Fibroblast of skin of right biceps (primary cell): ENCODE results near the gene NPHP1.
A peak's percentile ranks its signal among the peaks of the same experiment; 100 is the strongest.
"Not testable (repeated sequence)": the region's sequence is repeated elsewhere in the genome, so short reads cannot be mapped to it uniquely, and the experiment has no call there.

Experiments used
- DNase-seq: peaks from one replicate; pipeline ENCODE4 v3.0.0-alpha.2; 2013

NPHP1 gene

DNA sequence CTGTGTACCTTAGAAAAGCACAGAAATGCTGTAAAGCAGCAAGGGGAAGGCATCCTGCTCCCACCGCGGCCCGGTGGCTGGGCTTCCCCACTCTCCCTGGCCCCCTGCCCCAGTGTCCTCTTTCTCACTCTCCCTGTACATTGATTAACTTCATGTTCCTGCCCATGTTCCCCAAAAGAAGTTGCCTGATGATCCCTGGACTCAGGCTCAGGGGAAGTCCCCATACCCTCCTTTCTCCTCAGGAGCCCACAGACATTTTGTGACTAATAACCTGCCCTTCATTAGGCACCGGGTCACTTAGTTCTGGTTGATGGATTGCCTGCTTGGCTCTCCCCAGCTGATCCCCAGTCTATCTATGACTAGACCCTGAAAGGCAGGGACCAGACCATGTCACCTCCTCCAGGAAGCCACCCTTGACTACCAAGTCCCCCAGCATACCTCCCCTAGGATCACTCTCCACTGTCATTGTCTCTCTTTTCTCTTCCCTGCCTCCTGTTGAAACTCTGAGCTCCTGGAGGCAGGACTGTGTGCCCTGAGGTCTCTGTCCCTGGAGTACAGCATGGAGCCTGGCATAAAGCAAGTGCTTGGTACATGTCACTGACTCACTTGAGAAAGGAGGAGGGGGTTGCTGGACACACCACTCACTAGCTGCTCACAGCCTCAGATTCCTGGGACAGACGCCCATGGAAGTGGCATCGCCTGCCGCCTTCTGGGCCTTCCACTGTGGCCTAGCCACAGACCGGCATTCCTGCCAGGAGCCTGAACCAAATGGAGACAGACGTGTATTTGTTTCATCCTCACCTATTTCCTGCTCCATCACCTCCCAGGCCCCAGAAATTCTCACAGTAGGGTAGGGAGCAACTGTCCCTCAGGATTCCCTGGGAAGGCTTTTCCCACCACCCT is 102.7 kb downstream of the NPHP1 start:
- DNase-seq = peak; percentile 53

DNA sequence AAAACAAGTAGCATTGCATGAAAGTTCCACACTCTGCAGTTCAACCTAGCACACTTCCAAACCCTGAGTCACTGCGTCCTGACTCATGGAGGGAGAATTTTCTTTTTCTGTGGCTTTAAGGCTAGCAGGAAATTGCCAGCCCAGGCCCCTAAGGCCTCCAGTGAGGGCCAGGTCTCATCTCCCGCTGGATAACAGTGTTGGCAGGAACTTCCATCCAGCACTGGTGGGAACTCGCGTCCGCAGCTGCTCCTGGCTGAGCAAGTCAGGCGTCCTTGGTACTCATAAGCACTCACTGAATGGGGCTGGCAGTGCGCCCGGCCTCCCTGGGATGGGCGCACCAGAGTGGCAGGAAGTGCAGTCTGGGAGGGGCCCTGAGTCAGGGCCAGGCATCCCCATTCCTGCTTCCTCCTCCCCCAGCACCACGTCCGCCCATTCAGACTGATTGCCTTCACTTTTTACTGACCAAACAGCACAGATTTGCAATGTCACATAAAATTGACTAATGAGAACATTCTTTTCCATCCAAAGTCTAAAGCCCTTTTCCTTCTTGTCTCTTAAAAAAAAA is 103.5 kb downstream of the NPHP1 start:
- DNase-seq = peak; percentile 100

DNA sequence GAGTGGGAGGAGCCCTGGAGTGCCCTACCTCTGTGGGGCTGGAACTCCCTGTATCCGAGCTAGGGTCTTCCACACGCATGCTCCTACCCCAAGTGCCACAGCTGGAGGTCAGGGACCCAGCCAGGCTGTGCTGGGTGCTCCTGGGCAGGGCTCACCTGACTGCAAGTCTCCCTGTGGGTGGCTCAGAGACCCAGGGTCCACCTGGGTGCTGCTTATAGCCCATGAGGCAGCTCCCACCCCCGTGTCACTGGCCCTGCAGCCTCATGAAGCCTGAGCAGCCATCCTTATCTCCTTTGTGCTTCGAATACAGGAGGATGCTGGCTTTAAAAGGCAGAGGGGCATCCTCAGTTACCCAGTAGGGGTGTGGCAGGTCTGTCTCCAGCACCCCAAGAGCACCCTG is 103.9 kb downstream of the NPHP1 start:
- DNase-seq = not testable (repeated sequence)

DNA sequence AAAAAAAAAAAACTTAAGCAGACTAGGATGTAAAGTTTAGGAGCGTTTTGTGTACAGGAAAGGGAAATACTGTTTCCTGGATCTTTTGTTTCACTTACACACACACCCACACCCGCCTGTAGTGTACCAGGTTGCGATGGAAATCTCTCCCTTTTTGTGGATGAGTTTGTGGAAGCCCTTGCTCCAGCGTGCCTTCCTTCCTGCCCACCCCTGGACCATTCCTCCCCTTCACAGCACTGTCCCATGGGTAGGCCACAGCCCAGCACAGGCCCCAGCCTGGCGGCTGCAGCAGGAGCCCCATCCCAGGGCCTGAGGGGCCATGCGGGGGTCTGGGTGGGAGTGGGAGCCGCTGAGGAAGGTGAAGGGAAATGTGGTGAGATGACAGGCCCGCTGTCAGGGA is 104.3 kb downstream of the NPHP1 start:
- no peak for DNase-seq

DNA sequence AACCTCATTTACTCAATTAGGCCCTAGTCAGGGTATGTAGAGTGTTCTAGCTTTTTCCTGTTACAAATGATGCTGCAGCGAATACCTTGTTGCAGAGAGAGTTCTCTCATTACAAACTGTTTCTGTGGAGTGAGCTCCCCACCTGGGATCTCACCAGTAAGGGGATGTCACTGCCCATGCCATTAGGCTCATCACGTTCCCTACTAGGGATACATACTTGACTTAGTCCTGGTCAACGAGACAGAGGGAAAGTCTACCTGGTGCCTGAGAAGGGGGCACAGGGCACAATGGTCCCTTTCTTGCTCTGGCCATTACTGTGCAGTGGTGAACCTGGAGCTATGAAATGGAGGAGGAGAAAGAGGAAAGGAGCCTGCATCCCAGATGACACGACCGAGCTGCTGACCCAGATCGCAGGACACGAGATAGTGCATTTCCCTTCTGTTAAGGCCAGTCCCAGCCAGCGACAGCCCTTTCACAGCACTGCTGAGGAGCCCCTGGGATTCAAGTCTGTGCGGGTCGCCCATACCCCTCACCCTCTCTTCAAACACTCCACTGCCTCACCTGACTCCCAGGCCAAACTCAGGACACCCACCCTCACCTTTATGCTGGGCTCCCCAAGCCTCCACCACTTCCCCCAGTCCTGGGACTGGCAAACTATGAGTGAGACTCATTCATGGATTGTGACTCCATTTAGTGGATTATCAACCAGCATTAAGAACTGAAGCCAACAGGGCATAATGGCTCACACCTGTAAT is 105.2 kb downstream of the NPHP1 start:
- no peak for DNase-seq

DNA sequence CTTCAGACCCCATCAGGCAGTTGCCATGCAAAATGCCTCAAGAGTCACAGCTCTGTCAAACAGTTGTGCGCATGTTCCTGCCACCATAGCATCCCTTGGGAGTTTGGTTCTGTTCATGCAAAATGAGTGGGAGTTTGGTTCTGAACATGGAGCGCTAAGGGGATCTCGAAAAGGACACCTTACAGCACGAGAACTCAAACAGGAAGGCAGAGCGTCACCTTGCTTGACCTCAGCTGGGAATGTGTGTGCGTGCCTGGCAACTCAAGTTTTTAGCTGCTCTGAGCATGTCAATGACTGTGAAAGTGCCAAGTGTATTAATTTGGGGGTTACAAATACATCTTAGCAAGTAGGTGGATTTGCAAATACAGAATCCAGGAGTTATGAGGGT is 105.8 kb downstream of the NPHP1 start:
- no peak for DNase-seq

DNA sequence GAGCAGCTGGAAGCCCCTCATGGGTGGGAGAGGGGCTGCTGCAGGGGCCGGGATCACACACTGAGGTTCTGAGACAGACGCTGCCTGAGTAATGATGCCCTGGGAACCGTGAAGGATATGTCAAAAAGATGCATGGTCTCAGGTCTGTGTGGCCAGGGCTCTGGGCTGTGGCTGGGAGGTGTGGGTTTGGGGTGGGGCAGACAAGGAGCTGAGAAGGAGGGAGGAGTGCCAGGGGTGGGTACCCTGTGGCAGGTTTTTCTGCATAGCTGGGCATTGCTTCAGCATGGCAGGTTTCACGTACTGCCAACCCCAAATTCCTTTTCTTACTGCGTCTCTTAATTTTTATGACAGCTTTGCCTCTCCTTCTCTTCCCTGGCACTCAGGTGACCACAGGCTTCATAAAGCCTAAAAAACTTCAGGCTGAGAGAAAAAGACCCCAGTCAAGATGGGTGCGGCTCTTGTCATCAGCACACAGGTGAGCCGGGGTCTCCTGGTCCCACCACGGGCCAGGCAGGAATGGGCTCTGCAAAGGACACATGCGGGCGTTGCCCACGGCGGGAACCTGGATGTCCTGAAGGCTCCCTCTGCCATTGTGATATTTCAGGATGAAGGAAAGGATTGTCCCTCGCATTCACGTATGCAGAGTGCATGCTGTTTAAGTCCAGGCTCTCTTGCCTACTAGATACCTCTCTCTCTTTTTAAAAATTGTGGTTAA is 107.2 kb downstream of the NPHP1 start:
- no peak for DNase-seq

DNA sequence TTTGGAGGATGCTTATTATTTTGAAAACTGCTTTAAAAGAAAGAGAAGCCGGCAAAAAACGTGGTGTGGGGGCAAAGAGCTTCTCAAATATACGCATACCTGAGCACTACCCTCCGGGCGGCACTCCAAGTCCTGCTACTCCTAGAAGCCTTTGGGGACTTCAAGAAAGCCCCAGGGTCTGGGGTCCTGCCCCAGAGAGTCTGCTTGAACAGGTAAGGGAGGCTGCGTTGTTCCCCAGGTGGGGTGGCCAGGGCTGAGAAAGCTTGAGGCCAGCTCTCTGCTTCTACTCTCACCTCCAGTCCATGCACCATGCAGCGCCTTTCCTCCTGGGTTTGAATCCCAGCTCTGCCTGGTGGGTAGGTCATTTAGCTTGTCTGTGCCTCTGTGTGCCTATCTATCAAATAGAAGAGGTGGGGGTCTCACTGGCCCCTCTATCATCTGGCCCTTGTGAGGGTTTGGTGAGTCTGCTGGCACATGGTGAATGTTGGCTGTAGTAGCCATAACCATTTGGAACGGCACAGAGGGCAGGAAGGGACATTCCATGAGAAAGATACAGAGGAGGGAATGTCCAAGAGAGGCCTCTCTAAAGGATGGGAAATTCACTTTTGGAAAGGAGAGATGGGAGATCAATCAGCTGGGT is 108.7 kb downstream of the NPHP1 start:
- DNase-seq = no peak

DNA sequence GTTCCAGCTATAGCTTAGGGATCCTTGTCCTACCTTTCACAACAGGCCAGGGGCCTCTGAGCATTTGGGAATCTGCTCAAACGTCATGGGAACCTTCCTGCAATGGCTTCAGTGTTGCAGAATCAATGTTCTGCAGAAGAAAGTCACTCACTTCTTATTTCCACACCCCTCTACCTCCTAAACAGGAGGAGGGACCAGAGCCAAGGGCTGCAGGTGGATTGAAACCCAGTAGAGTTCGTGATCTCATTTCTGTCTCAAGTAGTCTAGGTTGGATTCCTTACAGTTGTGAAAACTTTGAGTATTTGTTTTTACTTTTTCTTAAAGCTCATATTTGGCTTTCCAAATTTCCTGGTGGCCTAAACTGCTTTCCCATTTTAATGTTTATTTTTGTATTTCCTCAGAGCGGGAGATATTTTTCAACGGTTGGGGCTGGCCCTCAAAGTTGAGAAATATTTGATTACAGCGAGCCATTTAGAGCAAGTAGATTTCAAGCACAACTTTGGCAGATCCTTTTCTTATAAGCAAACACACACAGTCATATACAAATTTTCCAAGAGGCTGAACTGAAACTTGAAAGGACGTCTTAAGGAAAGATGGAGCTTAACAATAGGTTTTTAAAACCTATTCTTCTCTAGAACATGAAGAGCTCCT is 109.8 kb downstream of the NPHP1 start:
- not testable (repeated sequence) for DNase-seq

DNA sequence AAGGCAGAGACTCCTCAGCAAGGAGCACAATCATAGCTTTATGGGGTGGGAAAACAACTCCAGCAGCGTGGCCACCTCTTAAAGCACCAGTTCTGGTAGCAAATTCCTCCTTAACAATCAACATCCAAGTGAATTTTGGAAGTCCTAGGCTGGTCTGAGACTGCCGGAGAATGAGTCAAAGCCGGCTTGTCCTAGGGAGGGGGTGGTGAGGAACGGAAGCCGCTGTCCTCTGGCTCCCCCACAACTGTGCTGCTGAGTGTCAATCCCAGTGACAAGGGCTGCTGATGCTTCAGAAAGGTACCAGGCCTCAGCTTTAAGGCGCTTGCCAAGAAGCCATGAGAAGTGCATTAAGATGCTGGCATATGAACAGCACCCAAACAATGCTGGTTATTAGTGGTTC is 110.9 kb downstream of the NPHP1 start:
- DNase-seq = not testable (repeated sequence)

DNA sequence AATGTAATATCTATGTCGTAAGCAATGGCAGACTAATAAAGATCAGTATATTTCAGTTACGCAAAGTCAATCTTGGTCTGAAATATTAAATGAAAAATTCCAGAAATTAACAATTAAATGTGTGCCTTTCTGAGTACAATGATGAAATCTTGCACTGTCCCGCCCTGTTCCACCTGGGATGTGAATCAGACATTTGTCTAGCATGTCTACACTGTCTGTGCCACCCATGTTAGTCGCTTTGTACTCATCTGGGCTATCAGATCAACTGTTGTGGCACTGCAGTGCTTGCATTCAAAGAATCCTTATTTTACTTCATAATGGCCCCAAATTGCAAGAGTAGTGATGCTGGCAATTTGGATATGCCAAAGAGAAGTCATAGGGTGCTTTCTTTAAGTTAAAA is 114.6 kb downstream of the NPHP1 start:
- not testable (repeated sequence) for DNase-seq

DNA sequence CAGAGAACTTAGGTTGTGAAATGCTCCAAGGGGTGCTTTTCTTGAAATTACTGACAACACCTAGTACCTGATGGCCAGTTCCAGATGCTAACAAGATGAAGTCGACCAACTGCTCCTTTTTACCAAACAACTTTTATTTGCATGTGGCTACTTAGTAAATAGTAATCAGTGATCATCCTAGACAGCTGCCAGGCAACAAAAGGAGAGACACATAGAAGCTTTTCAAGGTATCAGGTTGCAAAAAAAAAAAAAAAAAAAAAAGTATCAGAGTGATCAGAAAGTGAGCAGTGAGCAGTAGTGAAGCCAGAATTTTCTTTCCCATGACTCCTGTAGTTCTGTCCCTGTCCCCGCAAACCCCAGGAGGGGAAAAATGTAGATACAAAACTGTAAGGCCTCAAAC is 121.1 kb downstream of the NPHP1 start:
- not testable (repeated sequence) for DNase-seq

DNA sequence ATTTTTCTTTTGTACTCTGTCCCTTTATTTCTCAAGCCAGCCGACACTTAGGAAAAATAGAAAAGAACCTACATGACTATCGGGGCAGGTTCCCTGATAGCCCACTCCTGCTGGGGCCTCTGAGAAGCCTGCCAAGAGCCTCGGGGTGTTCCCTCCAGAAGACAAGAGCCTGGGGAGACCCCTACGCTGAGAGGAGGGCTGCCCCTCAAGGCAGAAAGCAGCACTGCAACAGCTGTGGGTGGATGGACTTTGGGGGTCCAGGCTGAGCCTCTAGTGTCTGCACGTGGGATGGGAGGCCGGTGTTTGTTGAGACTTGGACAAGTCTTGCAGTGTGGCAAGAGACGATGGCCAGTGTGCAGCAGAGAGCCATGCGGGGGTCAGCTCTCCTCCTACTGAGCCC is 121.7 kb downstream of the NPHP1 start:
- not testable (repeated sequence) for DNase-seq

DNA sequence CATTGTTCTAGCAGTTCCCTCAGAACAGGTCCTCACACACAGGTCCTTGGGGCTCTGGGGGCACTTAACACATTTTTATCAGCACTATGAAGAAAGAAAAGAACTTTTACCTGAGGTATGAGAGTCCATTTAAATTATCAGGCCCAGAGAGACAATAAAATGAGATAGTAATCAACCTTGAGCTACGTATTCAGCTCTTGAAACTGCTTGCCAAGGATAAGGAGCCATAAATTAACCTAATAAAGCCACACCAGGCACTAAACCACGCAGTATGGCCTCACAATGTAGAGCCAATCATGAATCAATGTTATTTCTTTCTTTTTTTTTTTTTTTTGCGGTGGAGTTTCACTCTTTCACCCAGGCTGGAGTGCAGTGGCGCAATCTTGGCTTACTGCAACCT is 126.7 kb downstream of the NPHP1 start:
- not testable (repeated sequence) for DNase-seq

DNA sequence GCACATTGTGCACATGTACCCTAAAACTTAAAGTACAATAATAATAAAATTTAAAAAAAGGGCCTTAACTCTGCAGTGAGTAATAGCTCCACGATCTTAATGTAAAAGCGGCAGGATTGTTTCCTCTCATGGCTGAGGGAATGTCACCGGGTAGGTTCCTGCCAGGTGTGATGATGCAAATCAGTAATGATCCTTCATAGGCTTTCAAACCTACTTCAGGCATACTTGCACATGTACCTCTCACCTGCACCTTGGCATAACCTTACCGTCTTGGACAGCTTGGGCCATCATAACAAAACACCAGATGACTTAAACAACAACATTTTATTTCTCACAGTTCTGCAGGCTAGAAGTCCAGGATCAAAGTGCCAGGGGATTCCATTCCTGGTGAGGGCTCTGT is 128.9 kb downstream of the NPHP1 start:
- DNase-seq = not testable (repeated sequence)
